CD1c-positive myeloid dendritic cell (primary cell): ENCODE measurements around the gene SLC37A3.

Experiments
- DNase-seq: peaks from one replicate; pipeline ENCODE4 v3.0.0-alpha.2; 2016; ENCODE audit errors: extremely low spot score

SLC37A3 gene

GRCh38 chr7:140400381-140400780 is 2.1 kb upstream of the SLC37A3 start:
- no peak for DNase-seq

GRCh38 chr7:140398821-140399220 is 491 bp upstream of the SLC37A3 start:
- no peak for DNase-seq

GRCh38 chr7:140393756-140394306 is 4.5 kb downstream of the SLC37A3 start:
- no peak for DNase-seq

GRCh38 chr7:140391634-140392033 is 6.7 kb downstream of the SLC37A3 start:
- DNase-seq: no peak

GRCh38 chr7:140390466-140391190 is 7.7 kb downstream of the SLC37A3 start:
- peak; percentile 78 for DNase-seq

- DNase-seq: peak; percentile 29
These were observed 8.3 kb downstream of the SLC37A3 start for GRCh38 chr7:140390034-140390433.

- DNase-seq: no peak
These were observed 8.9 kb downstream of the SLC37A3 start for GRCh38 chr7:140389445-140389844.

- DNase-seq: peak; percentile 45
These were observed 13.3 kb downstream of the SLC37A3 start for GRCh38 chr7:140384894-140385545.

- DNase-seq: no peak
These were observed 14.2 kb downstream of the SLC37A3 start for GRCh38 chr7:140383954-140384713.

- DNase-seq: peak; percentile 50
These were observed 22.2 kb downstream of the SLC37A3 start for GRCh38 chr7:140375892-140376730.

- no peak for DNase-seq
These were observed 23.0 kb downstream of the SLC37A3 start for GRCh38 chr7:140375323-140375722.

GRCh38 chr7:140369294-140369693 is 29.0 kb downstream of the SLC37A3 start:
- DNase-seq: no peak

GRCh38 chr7:140367528-140367927 is 30.8 kb downstream of the SLC37A3 start:
- DNase-seq: no peak

GRCh38 chr7:140364819-140365218 is 33.5 kb downstream of the SLC37A3 start:
- DNase-seq: peak; percentile 59

- no peak for DNase-seq
These were observed 37.6 kb downstream of the SLC37A3 start for GRCh38 chr7:140360697-140361229.

GRCh38 chr7:140358412-140359051 is 39.8 kb downstream of the SLC37A3 start:
- DNase-seq: peak; percentile 36

- DNase-seq: no peak
These were observed 40.3 kb downstream of the SLC37A3 start for GRCh38 chr7:140358024-140358411.

- no peak for DNase-seq
These were observed 48.3 kb downstream of the SLC37A3 start for GRCh38 chr7:140350056-140350455.

GRCh38 chr7:140349144-140349771 is 49.1 kb downstream of the SLC37A3 start:
- DNase-seq: no peak

- no peak for DNase-seq
These were observed 50.0 kb downstream of the SLC37A3 start for GRCh38 chr7:140348161-140348849.
